C4-2B (cell line): ENCODE results near the gene KCNQ1.

Experiments
- ZFX ChIP-seq: fragments of 450-650 bp; IDR thresholded peaks from 2 replicates; pipeline ENCODE4 v1.6.1; 2017
- TF ChIP-seq, protein P1 (sequence below): fragments of 450-650 bp; conservative IDR thresholded peaks from 2 replicates; pipeline ENCODE4 v1.5.1; 2017; ENCODE audit warnings: mild to moderate bottlenecking

DNA sequence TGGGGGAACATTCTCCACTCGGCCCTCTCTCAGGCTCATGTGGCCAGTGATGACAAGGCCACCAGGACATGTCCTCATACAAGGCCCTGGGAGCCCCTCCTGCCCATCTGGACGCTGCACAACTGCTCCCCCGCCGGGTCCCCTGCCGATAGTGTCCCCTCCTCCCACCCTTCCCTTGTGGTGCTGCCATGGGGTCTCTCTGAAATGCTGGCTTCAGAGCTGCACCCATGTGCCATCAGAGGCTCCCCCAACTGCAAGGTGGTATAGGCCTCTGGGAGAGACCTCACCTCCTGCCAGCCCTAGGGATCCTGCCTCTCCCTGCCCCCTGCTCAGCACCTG is 142.0 kb downstream of the KCNQ1 start:
- TF ChIP-seq, protein P1, sequence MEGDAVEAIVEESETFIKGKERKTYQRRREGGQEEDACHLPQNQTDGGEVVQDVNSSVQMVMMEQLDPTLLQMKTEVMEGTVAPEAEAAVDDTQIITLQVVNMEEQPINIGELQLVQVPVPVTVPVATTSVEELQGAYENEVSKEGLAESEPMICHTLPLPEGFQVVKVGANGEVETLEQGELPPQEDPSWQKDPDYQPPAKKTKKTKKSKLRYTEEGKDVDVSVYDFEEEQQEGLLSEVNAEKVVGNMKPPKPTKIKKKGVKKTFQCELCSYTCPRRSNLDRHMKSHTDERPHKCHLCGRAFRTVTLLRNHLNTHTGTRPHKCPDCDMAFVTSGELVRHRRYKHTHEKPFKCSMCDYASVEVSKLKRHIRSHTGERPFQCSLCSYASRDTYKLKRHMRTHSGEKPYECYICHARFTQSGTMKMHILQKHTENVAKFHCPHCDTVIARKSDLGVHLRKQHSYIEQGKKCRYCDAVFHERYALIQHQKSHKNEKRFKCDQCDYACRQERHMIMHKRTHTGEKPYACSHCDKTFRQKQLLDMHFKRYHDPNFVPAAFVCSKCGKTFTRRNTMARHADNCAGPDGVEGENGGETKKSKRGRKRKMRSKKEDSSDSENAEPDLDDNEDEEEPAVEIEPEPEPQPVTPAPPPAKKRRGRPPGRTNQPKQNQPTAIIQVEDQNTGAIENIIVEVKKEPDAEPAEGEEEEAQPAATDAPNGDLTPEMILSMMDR, result no peak
- no peak for TF ChIP-seq ZFX
